ENCODE data around the gene TMEM40.

TMEM40 gene

GRCh38 chr3:12752102-12752501 is 7.0 kb downstream of the TMEM40 start:
- in situ Hi-C loops (cut with MboI; ENCODE audit: low pct_unique_long_range_greater_than_20kb, low sequenced_read_pairs, unreplicated experiment) = no loop called here
- TF ChIP-seq, protein P1, sequence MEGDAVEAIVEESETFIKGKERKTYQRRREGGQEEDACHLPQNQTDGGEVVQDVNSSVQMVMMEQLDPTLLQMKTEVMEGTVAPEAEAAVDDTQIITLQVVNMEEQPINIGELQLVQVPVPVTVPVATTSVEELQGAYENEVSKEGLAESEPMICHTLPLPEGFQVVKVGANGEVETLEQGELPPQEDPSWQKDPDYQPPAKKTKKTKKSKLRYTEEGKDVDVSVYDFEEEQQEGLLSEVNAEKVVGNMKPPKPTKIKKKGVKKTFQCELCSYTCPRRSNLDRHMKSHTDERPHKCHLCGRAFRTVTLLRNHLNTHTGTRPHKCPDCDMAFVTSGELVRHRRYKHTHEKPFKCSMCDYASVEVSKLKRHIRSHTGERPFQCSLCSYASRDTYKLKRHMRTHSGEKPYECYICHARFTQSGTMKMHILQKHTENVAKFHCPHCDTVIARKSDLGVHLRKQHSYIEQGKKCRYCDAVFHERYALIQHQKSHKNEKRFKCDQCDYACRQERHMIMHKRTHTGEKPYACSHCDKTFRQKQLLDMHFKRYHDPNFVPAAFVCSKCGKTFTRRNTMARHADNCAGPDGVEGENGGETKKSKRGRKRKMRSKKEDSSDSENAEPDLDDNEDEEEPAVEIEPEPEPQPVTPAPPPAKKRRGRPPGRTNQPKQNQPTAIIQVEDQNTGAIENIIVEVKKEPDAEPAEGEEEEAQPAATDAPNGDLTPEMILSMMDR (IDR thresholded peaks at IDR 0.05; ENCODE audit: extremely low read depth, insufficient read depth, missing control alignments) = no peak
- DNase-seq (ENCODE audit: low spot score) = no peak

DNA sequence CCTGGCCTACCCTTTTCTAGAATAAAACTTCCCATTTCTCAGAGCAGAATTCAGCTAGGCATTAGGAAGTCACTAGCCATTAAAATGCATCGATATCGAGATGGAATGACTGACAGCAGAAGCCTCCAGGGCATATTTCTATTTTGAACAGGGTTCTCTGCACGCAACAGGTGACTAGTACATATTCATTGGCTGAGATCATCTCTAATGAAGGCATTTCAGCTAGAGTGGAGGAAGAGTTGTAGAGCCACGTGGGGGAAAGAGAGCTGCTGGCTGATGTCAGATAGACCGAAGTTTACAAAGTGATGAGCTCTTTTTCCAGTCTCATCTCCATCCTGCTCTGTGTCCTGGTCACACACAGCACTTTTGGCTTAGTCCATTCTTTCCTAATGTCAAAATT is 7.5 kb downstream of the TMEM40 start:
- in situ Hi-C loops (cut with MboI; ENCODE audit: low pct_unique_long_range_greater_than_20kb, low sequenced_read_pairs, unreplicated experiment) = no loop called here
- TF ChIP-seq, protein P1 (IDR thresholded peaks at IDR 0.05; ENCODE audit: extremely low read depth, insufficient read depth, missing control alignments) = no peak
- DNase-seq (ENCODE audit: low spot score) = no peak

DNA sequence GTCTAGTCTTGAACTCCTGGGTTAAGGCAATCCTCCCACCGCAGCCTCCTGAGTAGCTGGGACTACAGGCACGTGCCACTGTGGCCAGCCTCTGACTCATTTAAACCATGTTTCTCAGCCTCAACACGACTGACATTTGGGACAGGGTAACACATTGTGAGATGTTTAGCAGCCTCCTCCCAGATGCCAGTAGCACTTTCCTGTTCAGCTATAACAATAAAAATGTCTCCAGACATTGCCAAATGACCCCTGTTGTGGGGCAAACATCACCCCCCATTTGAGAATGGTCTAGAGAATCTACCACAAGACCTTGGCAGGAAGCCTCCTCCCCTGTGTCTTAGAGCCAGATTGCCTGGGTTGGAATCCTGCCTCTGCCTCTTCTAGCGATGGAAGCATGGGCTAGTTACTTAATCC is 8.4 kb downstream of the TMEM40 start:
- DNase-seq (ENCODE audit: low spot score) = no peak
- in situ Hi-C loops (cut with MboI; ENCODE audit: low pct_unique_long_range_greater_than_20kb, low sequenced_read_pairs, unreplicated experiment) = no loop called here
- TF ChIP-seq, protein P1 (IDR thresholded peaks at IDR 0.05; ENCODE audit: extremely low read depth, insufficient read depth, missing control alignments) = no peak

GRCh38 chr3:12750223-12750622 is 8.8 kb downstream of the TMEM40 start:
- in situ Hi-C loops (cut with MboI; ENCODE audit: low pct_unique_long_range_greater_than_20kb, low sequenced_read_pairs, unreplicated experiment) = no loop called here
- DNase-seq (ENCODE audit: low spot score) = no peak
- TF ChIP-seq, protein P1 (IDR thresholded peaks at IDR 0.05; ENCODE audit: extremely low read depth, insufficient read depth, missing control alignments) = no peak

- TF ChIP-seq, protein P1 (IDR thresholded peaks at IDR 0.05; ENCODE audit: extremely low read depth, insufficient read depth, missing control alignments) = no peak
- in situ Hi-C loops (cut with MboI; ENCODE audit: low pct_unique_long_range_greater_than_20kb, low sequenced_read_pairs, unreplicated experiment) = no loop called here
- no peak for DNase-seq (ENCODE audit: low spot score)
Measured at GRCh38 chr3:12748477-12748876, 10.6 kb downstream of the TMEM40 start.

DNA sequence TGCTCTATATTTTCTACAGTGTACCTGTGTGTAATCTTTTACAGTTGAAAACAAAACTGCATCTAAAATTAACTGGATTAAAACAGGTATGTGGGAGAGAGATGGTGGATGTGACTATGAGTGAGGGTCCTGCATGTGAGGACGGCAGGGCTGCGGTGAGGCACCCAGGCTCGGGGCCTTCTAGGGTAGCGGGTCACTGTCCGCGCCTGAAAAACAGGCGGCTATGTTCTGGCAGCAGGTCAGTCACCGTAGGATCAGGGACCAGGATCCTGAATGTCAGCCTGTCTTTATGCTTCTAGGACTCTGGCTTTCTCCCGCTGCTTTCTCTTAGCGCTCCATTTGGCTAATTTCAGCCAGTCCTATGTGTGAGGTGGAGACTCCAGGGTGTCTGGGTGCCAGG is 12.6 kb downstream of the TMEM40 start:
- TF ChIP-seq, protein P1 (IDR thresholded peaks at IDR 0.05; ENCODE audit: extremely low read depth, insufficient read depth, missing control alignments) = no peak
- DNase-seq (ENCODE audit: low spot score) = no peak
- in situ Hi-C loops (cut with MboI; ENCODE audit: low pct_unique_long_range_greater_than_20kb, low sequenced_read_pairs, unreplicated experiment) = no loop called here

DNA sequence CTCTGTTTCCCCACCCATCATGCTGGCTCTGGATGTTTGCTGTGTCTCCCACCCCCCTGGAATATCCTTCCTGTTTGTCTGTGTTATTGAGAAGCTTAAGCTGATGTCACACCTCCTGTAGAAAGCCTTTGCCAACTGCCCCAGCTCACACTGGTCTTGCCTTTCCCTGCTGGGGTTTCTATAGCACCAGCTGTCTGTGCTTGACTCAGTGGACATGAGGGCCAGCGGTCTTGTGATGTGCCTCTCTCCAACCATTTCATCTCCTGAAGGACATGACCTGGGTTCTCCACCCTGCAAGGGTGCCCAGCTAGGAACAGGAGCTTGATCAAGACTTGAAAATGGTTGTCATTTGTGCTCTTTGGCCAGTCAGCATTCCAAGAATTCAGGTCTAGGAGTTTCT is 14.7 kb downstream of the TMEM40 start:
- TF ChIP-seq, protein P1 (IDR thresholded peaks at IDR 0.05; ENCODE audit: extremely low read depth, insufficient read depth, missing control alignments) = no peak
- no peak for DNase-seq (ENCODE audit: low spot score)
- in situ Hi-C loops (cut with MboI; ENCODE audit: low pct_unique_long_range_greater_than_20kb, low sequenced_read_pairs, unreplicated experiment) = no loop called here
